ENCODE measurements around the gene ADAMTS12. TPM values are rescaled to one million over a fixed set of nuclear protein-coding genes. Genes with fewer than 3 reads are reported as not detected.

The ADAMTS12 gene
- polyA plus RNA-seq, 1 donor (not counting 4 experiments of a cell fraction or from before 2014, with no cell fraction given): 0.49 TPM

GRCh38 chr5:33601881-33602280 lies 289.9 kb downstream of the ADAMTS12 start:
- H3K4me1 ChIP-seq (ENCODE audit: control insufficient read depth, extremely low read depth, insufficient read depth, low read length): no peaks in the 10 kb centered on the region
- no peaks in the 10 kb centered on the region for H3K27me3 ChIP-seq (ENCODE audit: control insufficient read depth, extremely low read depth, insufficient read depth, low read length)
- no peaks in the 10 kb centered on the region for H3K9me1 ChIP-seq (ENCODE audit: control insufficient read depth, extremely low read depth, insufficient read depth, low read length)
- H4K20me1 ChIP-seq (ENCODE audit: control insufficient read depth, extremely low read depth, insufficient read depth, low read length): no peaks in the 10 kb centered on the region
- H3K9ac ChIP-seq (ENCODE audit: control insufficient read depth, extremely low read depth, insufficient read depth, low read length): no peak overlapping the region
- dilution Hi-C loops (cut with MboI; ENCODE audit: extremely low pct_ligation_motif_present, low sequenced_read_pairs): no loop called here
- no peak overlapping the region for H3K4me2 ChIP-seq (ENCODE audit: control insufficient read depth, extremely low read depth, insufficient read depth, low read depth, low read length)
- H3K79me2 ChIP-seq (ENCODE audit: control insufficient read depth, insufficient read depth, low read length): no peaks in the 10 kb centered on the region
- FAIRE-seq (no peak), DNase-seq (ENCODE audit: low read depth, low spot score) (no peak)
- H3K9me3 ChIP-seq (ENCODE audit: control insufficient read depth, low read depth, low read length): no peaks in the 10 kb centered on the region
- H3K36me3 ChIP-seq (ENCODE audit: control insufficient read depth in 2 of 2, extremely low read depth in 1 of 2, insufficient read depth in 2 of 2, low read length in 2 of 2): no peaks in the 10 kb centered on the region
- no peak overlapping the region for H3K4me3 ChIP-seq (ENCODE audit: control insufficient read depth in 2 of 3, extremely low read depth in 1 of 3, insufficient read depth in 2 of 3, low read depth in 1 of 3, low read length in 3 of 3)
- TF ChIP-seq CTCF (optimal IDR thresholded peaks at IDR 0.05 in 1 of 3, IDR thresholded peaks at IDR 0.05 in 1 of 3, conservative IDR thresholded peaks at IDR 0.05 in 1 of 3; ENCODE audit: extremely low read depth in 1 of 3, insufficient read depth in 2 of 3, low read length in 3 of 3): no peak
- no peak for TF ChIP-seq EZH2 (IDR thresholded peaks at IDR 0.05; ENCODE audit: low read length)
- H3K27ac ChIP-seq (ENCODE audit: control insufficient read depth, insufficient read depth, low read length): no peak overlapping the region
- no peak overlapping the region for H2AFZ ChIP-seq (ENCODE audit: control insufficient read depth, low read length)

GRCh38 chr5:33595303-33595702 lies 296.5 kb downstream of the ADAMTS12 start:
- DNase-seq (ENCODE audit: low read depth, low spot score) (no peak), FAIRE-seq (no peak)
- H3K4me2 ChIP-seq (ENCODE audit: control insufficient read depth, extremely low read depth, insufficient read depth, low read depth, low read length): no peak overlapping the region
- no peak overlapping the region for H3K27ac ChIP-seq (ENCODE audit: control insufficient read depth, insufficient read depth, low read length)
- TF ChIP-seq CTCF (optimal IDR thresholded peaks at IDR 0.05 in 1 of 3, IDR thresholded peaks at IDR 0.05 in 1 of 3, conservative IDR thresholded peaks at IDR 0.05 in 1 of 3; ENCODE audit: extremely low read depth in 1 of 3, insufficient read depth in 2 of 3, low read length in 3 of 3): no peak
- no peak for TF ChIP-seq EZH2 (IDR thresholded peaks at IDR 0.05; ENCODE audit: low read length)
- H3K9ac ChIP-seq (ENCODE audit: control insufficient read depth, extremely low read depth, insufficient read depth, low read length): no peak overlapping the region
- H3K27me3 ChIP-seq (ENCODE audit: control insufficient read depth, extremely low read depth, insufficient read depth, low read length): no peaks in the 10 kb centered on the region
- H4K20me1 ChIP-seq (ENCODE audit: control insufficient read depth, extremely low read depth, insufficient read depth, low read length): no peaks in the 10 kb centered on the region
- dilution Hi-C loops (cut with MboI; ENCODE audit: extremely low pct_ligation_motif_present, low sequenced_read_pairs): no loop called here
- no peak overlapping the region for H3K4me3 ChIP-seq (ENCODE audit: control insufficient read depth in 2 of 3, extremely low read depth in 1 of 3, insufficient read depth in 2 of 3, low read depth in 1 of 3, low read length in 3 of 3)
- H3K36me3 ChIP-seq (ENCODE audit: control insufficient read depth in 2 of 2, extremely low read depth in 1 of 2, insufficient read depth in 2 of 2, low read length in 2 of 2): no peaks in the 10 kb centered on the region
- no peaks in the 10 kb centered on the region for H3K9me3 ChIP-seq (ENCODE audit: control insufficient read depth, low read depth, low read length)
- no peak overlapping the region for H2AFZ ChIP-seq (ENCODE audit: control insufficient read depth, low read length)
- no peaks in the 10 kb centered on the region for H3K79me2 ChIP-seq (ENCODE audit: control insufficient read depth, insufficient read depth, low read length)
- H3K4me1 ChIP-seq (ENCODE audit: control insufficient read depth, extremely low read depth, insufficient read depth, low read length): no peaks in the 10 kb centered on the region
- no peaks in the 10 kb centered on the region for H3K9me1 ChIP-seq (ENCODE audit: control insufficient read depth, extremely low read depth, insufficient read depth, low read length)
